IMR-90 (cell line): Measurements from ENCODE around the gene GATA3. TPM values are rescaled to one million over a fixed set of nuclear protein-coding genes. Genes with fewer than 3 reads are reported as not detected.

Experiments used
- ATAC-seq: fragments of 200-7000 bp; cut with Tn5 transposase; 2 replicates; pipeline ENCODE4 v1.9.1; 2020; ENCODE audit warnings: low read depth, mild to moderate bottlenecking, moderate library complexity
- BruUV-seq: library from RNA; stranded (reverse); fragments of 400-500 nt; replicated peaks from 2 replicates; lab custom pipeline; 2021; lab: Mats Ljungman, UMichigan
- CTCF ChIA-PET: fragments of 300-600 bp; formaldehyde crosslinking; extraction: SDS; loops from one replicate; lab custom pipeline; 2021; ENCODE audit warnings: antibody characterized with exemption; lab: Yijun Ruan, JAX
- POLR2A ChIA-PET: fragments of 300-600 bp; sonication (Branson Sonifier 250); formaldehyde crosslinking; loops from one replicate; lab custom pipeline; 2022; ENCODE audit warnings: antibody characterized with exemption; ENCODE audit not compliant: unreplicated experiment; lab: Charles Lee
- DNase-seq: peaks from one replicate; pipeline ENCODE4 v3.0.0; 2013
- H2AFZ ChIP-seq: replicated peaks from 2 replicates; pipeline ENCODE3; 2013; ENCODE audit warnings: low read length, mild to moderate bottlenecking; ENCODE audit not compliant: poor library complexity
- H2AK5ac ChIP-seq: 2 replicates; pipeline ENCODE4 v1.6.1; 2013; ENCODE audit warnings: low read depth, low read length, inconsistent platforms
- H2AK9ac ChIP-seq: replicated peaks from 2 replicates; pipeline ENCODE3; 2013; ENCODE audit warnings: mild to moderate bottlenecking, low read depth, low read length, moderate library complexity; ENCODE audit not compliant: poor library complexity
- H2BK120ac ChIP-seq: 2 replicates; pipeline ENCODE4 v1.6.1; 2013; ENCODE audit warnings: low read depth, low read length, inconsistent platforms
- H2BK15ac ChIP-seq: 3 replicates; pipeline ENCODE4 v1.6.1; 2013; ENCODE audit warnings: low read depth, low read length, inconsistent platforms
- H2BK20ac ChIP-seq: 2 replicates; pipeline ENCODE4 v1.6.1; 2013; ENCODE audit warnings: low read depth, mild to moderate bottlenecking, inconsistent platforms, low read length, moderate library complexity
- H2BK5ac ChIP-seq: 2 replicates; pipeline ENCODE4 v1.6.1; 2013; ENCODE audit warnings: mild to moderate bottlenecking, low read depth, low read length, inconsistent platforms; ENCODE audit not compliant: poor library complexity, severe bottlenecking
- H3K14ac ChIP-seq: replicated peaks from 2 replicates; pipeline ENCODE4 v1.6.1; 2013; ENCODE audit warnings: low read depth, low read length, inconsistent platforms
- H3K18ac ChIP-seq: 2 replicates; pipeline ENCODE4 v1.6.1; 2013; ENCODE audit warnings: low read depth, low read length, control low read depth
- H3K23ac ChIP-seq: 2 replicates; pipeline ENCODE4 v1.6.1; 2013; ENCODE audit warnings: low read depth, low read length, inconsistent platforms
- H3K27ac ChIP-seq: 2 replicates; pipeline ENCODE4 v1.5.1; 2013; ENCODE audit warnings: mild to moderate bottlenecking, control low read depth, low read length; ENCODE audit not compliant: insufficient read depth
- H3K27me3 ChIP-seq: 2 replicates; pipeline ENCODE4 v1.6.1; 2013; ENCODE audit warnings: low read length; ENCODE audit not compliant: control insufficient read depth, insufficient read depth
- H3K36me3 ChIP-seq: 2 replicates; pipeline ENCODE4 v1.6.1; 2013; ENCODE audit warnings: low read length, mixed read lengths; ENCODE audit not compliant: control insufficient read depth, insufficient read depth
- H3K4ac ChIP-seq: 2 replicates; pipeline ENCODE4 v1.6.1; 2013; ENCODE audit warnings: low read depth, low read length, inconsistent platforms
- H3K4me1 ChIP-seq: 2 replicates; pipeline ENCODE4 v1.6.1; 2013; ENCODE audit warnings: low read length, mixed read lengths; ENCODE audit not compliant: control insufficient read depth, insufficient read depth
- H3K4me2 ChIP-seq: 2 replicates; pipeline ENCODE4 v1.6.1; 2013; ENCODE audit warnings: low read depth, mild to moderate bottlenecking, control low read depth, low read length, moderate library complexity
- H3K4me3 ChIP-seq: 2 replicates; pipeline ENCODE4 v1.5.1; 2013; ENCODE audit warnings: low read depth, mild to moderate bottlenecking, control low read depth, low read length, moderate library complexity; ENCODE audit not compliant: insufficient read depth
- H3K56ac ChIP-seq: 2 replicates; pipeline ENCODE4 v1.6.1; 2013; ENCODE audit warnings: low read length, inconsistent platforms; ENCODE audit not compliant: insufficient read depth; ENCODE audit errors: extremely low read depth
- H3K79me1 ChIP-seq, 2 experiments: 2 replicates each; pipeline ENCODE4 v1.6.1; 2013; ENCODE audit warnings: low read length in 2 of 2, inconsistent platforms in 1 of 2, low read depth in 1 of 2
- H3K9ac ChIP-seq: 2 replicates; pipeline ENCODE4 v1.6.1; 2013; ENCODE audit warnings: low read depth, low read length, control low read depth
- H3K9me1 ChIP-seq: 2 replicates; pipeline ENCODE4 v1.6.1; 2013; ENCODE audit warnings: low read length, inconsistent platforms; ENCODE audit not compliant: insufficient read depth
- H3K9me3 ChIP-seq: 2 replicates; pipeline ENCODE4 v1.6.1; 2013; ENCODE audit warnings: low read length; ENCODE audit not compliant: control insufficient read depth, insufficient read depth
- H4K20me1 ChIP-seq: 2 replicates; pipeline ENCODE4 v1.6.1; 2013; ENCODE audit warnings: low read length, inconsistent platforms; ENCODE audit not compliant: insufficient read depth
- H4K5ac ChIP-seq: 2 replicates; pipeline ENCODE4 v1.6.1; 2013; ENCODE audit warnings: mild to moderate bottlenecking, low read depth, low read length, control low read depth
- H4K8ac ChIP-seq, 2 experiments: 2 replicates each; pipeline ENCODE4 v1.6.1; 2013; ENCODE audit warnings: low read depth in 2 of 2, low read length in 2 of 2, control low read depth in 1 of 2, inconsistent platforms in 1 of 2
- H4K91ac ChIP-seq: 2 replicates; pipeline ENCODE4 v1.6.1; 2013; ENCODE audit warnings: low read depth, low read length, inconsistent platforms; ENCODE audit not compliant: insufficient read depth
- BHLHE40 ChIP-seq: fragments of 150-350 bp; IDR thresholded peaks from 2 replicates; pipeline ENCODE4 v1.6.1; 2016; ENCODE audit warnings: mild to moderate bottlenecking, low read depth, low read length
- CEBPB ChIP-seq: IDR thresholded peaks from 2 replicates; pipeline ENCODE4 v1.6.1; 2012; ENCODE audit warnings: low read depth, low read length, improper control_type of control experiment
- CHD1 ChIP-seq: IDR thresholded peaks from 2 replicates; pipeline ENCODE4 v1.6.1; 2012; ENCODE audit warnings: low read depth, low read length, improper control_type of control experiment
- FOS ChIP-seq: fragments of 150-350 bp; IDR thresholded peaks from 2 replicates; pipeline ENCODE4 v1.6.1; 2016; ENCODE audit warnings: low read depth, low read length
- MAFK ChIP-seq: IDR thresholded peaks from 2 replicates; pipeline ENCODE4 v1.6.1; 2012; ENCODE audit warnings: low read depth, low read length, improper control_type of control experiment
- MAZ ChIP-seq: IDR thresholded peaks from 2 replicates; pipeline ENCODE4 v1.6.1; 2012; ENCODE audit warnings: low read depth, mild to moderate bottlenecking, low read length, improper control_type of control experiment, moderate library complexity, borderline replicate concordance
- MXI1 ChIP-seq: IDR thresholded peaks from 2 replicates; pipeline ENCODE4 v1.6.1; 2012; ENCODE audit warnings: low read depth, mild to moderate bottlenecking, low read length, moderate library complexity, borderline replicate concordance
- NFE2L2 ChIP-seq: fragments of 150-350 bp; IDR thresholded peaks from 2 replicates; pipeline ENCODE4 v1.6.1; 2016; ENCODE audit warnings: low read depth, mild to moderate bottlenecking, low read length
- POLR2A ChIP-seq: IDR thresholded peaks from 2 replicates; pipeline ENCODE4 v1.6.1; 2012; ENCODE audit warnings: mild to moderate bottlenecking, low read depth, low read length
- RAD21 ChIP-seq: IDR thresholded peaks from 2 replicates; pipeline ENCODE4 v1.6.1; 2012; ENCODE audit warnings: low read length, improper control_type of control experiment
- RCOR1 ChIP-seq: IDR thresholded peaks from 2 replicates; pipeline ENCODE4 v1.6.1; 2012; ENCODE audit warnings: mild to moderate bottlenecking, low read length, improper control_type of control experiment; ENCODE audit not compliant: insufficient replicate concordance
- RFX5 ChIP-seq: IDR thresholded peaks from 2 replicates; pipeline ENCODE4 v1.8.0; 2012; ENCODE audit warnings: low read depth, mild to moderate bottlenecking, low read length, moderate library complexity
- SMC3 ChIP-seq: fragments of 150-350 bp; IDR thresholded peaks from 2 replicates; pipeline ENCODE4 v1.6.1; 2016; ENCODE audit warnings: low read depth, mild to moderate bottlenecking, antibody characterized with exemption, low read length, moderate library complexity
- USF2 ChIP-seq: fragments of 150-350 bp; IDR thresholded peaks from 2 replicates; pipeline ENCODE4 v1.6.1; 2017; ENCODE audit warnings: mild to moderate bottlenecking, antibody characterized with exemption, low read length, low read depth
- WGBS, 2 experiments: methylation state at CpG; one replicate each; pipeline versions ENCODE4 v1.1.5 to v1.1.7; 2013; ENCODE audit warnings: missing lambda C conversion rate in 2 of 2; ENCODE audit not compliant: insufficient read length in 1 of 2; ENCODE audit errors: extremely low coverage in 2 of 2; 5-methylcytosine and 5-hydroxymethylcytosine counted together
- dilution Hi-C: fragments of 300-500 bp; cut with HindIII; formaldehyde crosslinking; loops from one replicate; pipeline ENCODE4 v1.14.3; 2018; ENCODE audit warnings: low sequenced_read_pairs; ENCODE audit not compliant: unreplicated experiment
- in situ Hi-C: fragments of 300-500 bp; cut with MboI; formaldehyde crosslinking; loops from 3 replicates; pipeline ENCODE4 v1.14.3; 2019; ENCODE audit warnings: low sequenced_read_pairs, inconsistent platforms, mixed read lengths
- intact Hi-C: fragments of 100-400 bp; cut with micrococcal nuclease; formaldehyde crosslinking; loops from 2 replicates; pipeline ENCODE4 v1.10.0; 2022
- polyA plus RNA-seq, 3 experiments: library from polyadenylated mRNA; depleted of rRNA; stranded (reverse); fragments of >200 nt; gene quantifications; 2 replicates each; pipeline ENCODE4 v1.2.3, GENCODE V29; 2012; ENCODE audit warnings: low replicate concordance in 1 of 3
- total RNA-seq: library from RNA; depleted of rRNA; stranded (reverse); fragments of >200 nt; gene quantifications from 2 replicates; pipeline ENCODE4 v1.2.3, GENCODE V29; 2012
- TF ChIP-seq, protein P1 (sequence below): fragments of 150-350 bp; IDR thresholded peaks from 2 replicates; pipeline ENCODE4 v1.6.1; 2016; ENCODE audit warnings: low read depth, mild to moderate bottlenecking, low read length, moderate library complexity, borderline replicate concordance
- TF ChIP-seq, protein P2 (sequence below): conservative IDR thresholded peaks from 2 replicates; pipeline ENCODE4 v1.5.1; 2012; ENCODE audit warnings: mild to moderate bottlenecking, low read depth, low read length, improper control_type of control experiment

The GATA3 gene
- total and polyA plus RNA-seq, 2 of the 4 experiments (the other 2 are of a cell fraction) = 0.21 TPM; not detected in 1

GRCh38 chr10:8073691-8074416, 19.4 kb downstream of the GATA3 start:
- H4K8ac ChIP-seq = no peak overlapping the region
- H3K27ac ChIP-seq = no peak overlapping the region
- POLR2A ChIA-PET = no interaction called here
- no TSS peak for BruUV-seq
- no peak overlapping the region for H3K14ac ChIP-seq
- H3K18ac ChIP-seq = no peak overlapping the region
- no peak overlapping the region for H4K91ac ChIP-seq
- H3K4ac ChIP-seq = no peak overlapping the region
- peak overlapping the region; percentile 36 for H2AFZ ChIP-seq
- H3K79me1 ChIP-seq = no peaks in the 10 kb centered on the region
- dilution Hi-C loops (no loop called here), intact Hi-C loops (no loop called here), in situ Hi-C loops (no loop called here)
- H2AK9ac ChIP-seq = no peak overlapping the region
- H2BK5ac ChIP-seq = no peak overlapping the region
- 64% methylated on average over 7 of the region's 15 CpGs; no CpG with 5 or more reads in 1 of the 2 experiments for WGBS, 2 experiments
- CTCF ChIA-PET = interaction anchor here (0.7 kb wide), 1 partner anchor 25 kb away, joined by 3 read pairs; no protein-coding TSS in a partner anchor
- no peak overlapping the region for H3K56ac ChIP-seq
- H3K23ac ChIP-seq = no peak overlapping the region
- no peaks in the 10 kb centered on the region for H3K9me3 ChIP-seq
- peaks cover 7% of the 10 kb centered on the region for H3K4me1 ChIP-seq
- no peak overlapping the region for H3K9ac ChIP-seq
- H3K9me1 ChIP-seq = no peaks in the 10 kb centered on the region
- H2BK120ac ChIP-seq = no peak overlapping the region
- peaks cover 4% of the 10 kb centered on the region for H3K27me3 ChIP-seq
- H4K5ac ChIP-seq = no peak overlapping the region
- no peak overlapping the region for H2BK15ac ChIP-seq
- no peak for ATAC-seq
- DNase-seq = no peak
- H3K4me2 ChIP-seq = no peak overlapping the region
- no peak for TF ChIP-seq SMC3
- TF ChIP-seq, protein P1, sequence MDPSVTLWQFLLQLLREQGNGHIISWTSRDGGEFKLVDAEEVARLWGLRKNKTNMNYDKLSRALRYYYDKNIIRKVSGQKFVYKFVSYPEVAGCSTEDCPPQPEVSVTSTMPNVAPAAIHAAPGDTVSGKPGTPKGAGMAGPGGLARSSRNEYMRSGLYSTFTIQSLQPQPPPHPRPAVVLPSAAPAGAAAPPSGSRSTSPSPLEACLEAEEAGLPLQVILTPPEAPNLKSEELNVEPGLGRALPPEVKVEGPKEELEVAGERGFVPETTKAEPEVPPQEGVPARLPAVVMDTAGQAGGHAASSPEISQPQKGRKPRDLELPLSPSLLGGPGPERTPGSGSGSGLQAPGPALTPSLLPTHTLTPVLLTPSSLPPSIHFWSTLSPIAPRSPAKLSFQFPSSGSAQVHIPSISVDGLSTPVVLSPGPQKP = no peak
- TF ChIP-seq, protein P2, sequence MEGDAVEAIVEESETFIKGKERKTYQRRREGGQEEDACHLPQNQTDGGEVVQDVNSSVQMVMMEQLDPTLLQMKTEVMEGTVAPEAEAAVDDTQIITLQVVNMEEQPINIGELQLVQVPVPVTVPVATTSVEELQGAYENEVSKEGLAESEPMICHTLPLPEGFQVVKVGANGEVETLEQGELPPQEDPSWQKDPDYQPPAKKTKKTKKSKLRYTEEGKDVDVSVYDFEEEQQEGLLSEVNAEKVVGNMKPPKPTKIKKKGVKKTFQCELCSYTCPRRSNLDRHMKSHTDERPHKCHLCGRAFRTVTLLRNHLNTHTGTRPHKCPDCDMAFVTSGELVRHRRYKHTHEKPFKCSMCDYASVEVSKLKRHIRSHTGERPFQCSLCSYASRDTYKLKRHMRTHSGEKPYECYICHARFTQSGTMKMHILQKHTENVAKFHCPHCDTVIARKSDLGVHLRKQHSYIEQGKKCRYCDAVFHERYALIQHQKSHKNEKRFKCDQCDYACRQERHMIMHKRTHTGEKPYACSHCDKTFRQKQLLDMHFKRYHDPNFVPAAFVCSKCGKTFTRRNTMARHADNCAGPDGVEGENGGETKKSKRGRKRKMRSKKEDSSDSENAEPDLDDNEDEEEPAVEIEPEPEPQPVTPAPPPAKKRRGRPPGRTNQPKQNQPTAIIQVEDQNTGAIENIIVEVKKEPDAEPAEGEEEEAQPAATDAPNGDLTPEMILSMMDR = no peak
- no peak for TF ChIP-seq RAD21
- no peak for TF ChIP-seq CEBPB
- no peak for TF ChIP-seq MAZ
- no peak for TF ChIP-seq USF2
- TF ChIP-seq POLR2A = no peak
- no peak for TF ChIP-seq CHD1
- TF ChIP-seq NFE2L2 = no peak
- no peak for TF ChIP-seq MAFK
- TF ChIP-seq RFX5 = no peak
- no peak for TF ChIP-seq MXI1
- TF ChIP-seq RCOR1 = no peak
- no peak for TF ChIP-seq FOS
- TF ChIP-seq BHLHE40 = no peak
- H4K20me1 ChIP-seq = no peaks in the 10 kb centered on the region
- H3K36me3 ChIP-seq = no peaks in the 10 kb centered on the region
- no peak overlapping the region for H3K4me3 ChIP-seq
- no peak overlapping the region for H2AK5ac ChIP-seq
- H2BK20ac ChIP-seq = no peak overlapping the region
